ENCODE data around the gene SH2D2A. TPM values are rescaled to one million over a fixed set of nuclear protein-coding genes. Genes with fewer than 3 reads are reported as not detected.

Gene SH2D2A
- total RNA-seq, 1 donor from 2014 or later: 4.7 TPM

DNA sequence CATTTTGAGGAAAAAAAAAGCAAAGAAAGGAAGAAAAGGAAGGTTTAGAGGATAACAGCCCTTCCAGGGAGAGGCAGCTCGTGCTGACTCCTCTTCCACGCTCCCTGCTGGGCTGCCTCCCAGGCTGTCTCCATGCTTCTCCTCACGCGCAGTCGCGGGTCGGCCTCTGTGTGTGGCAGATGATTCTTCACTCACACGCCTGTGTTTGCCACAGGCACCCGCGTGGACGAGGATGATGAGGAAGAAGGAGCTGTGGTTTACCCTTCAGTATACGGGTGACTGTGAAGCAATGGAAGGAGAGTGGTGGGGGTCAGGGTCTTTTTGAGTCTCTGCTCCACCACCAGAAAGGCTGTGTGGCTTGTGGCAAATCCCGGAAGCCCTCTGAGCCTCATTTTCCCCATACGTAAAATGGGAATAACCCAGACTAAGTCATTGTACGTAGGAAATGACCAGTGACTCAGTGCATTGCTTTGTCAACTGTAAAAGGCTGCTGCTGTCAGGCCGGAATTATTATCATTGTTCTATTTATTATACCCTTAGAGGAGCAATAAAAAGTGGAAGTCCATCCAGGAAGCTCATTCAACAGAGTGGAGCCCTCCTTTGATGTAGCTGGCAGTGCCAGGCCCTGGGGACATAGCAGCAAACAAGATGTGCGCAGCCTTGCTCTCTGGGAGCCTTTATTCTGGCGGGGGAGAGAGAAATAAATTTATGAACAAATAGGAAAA lies 11.9 kb upstream of the SH2D2A start:
- DNase-seq (ENCODE audit: low spot score): no peak

DNA sequence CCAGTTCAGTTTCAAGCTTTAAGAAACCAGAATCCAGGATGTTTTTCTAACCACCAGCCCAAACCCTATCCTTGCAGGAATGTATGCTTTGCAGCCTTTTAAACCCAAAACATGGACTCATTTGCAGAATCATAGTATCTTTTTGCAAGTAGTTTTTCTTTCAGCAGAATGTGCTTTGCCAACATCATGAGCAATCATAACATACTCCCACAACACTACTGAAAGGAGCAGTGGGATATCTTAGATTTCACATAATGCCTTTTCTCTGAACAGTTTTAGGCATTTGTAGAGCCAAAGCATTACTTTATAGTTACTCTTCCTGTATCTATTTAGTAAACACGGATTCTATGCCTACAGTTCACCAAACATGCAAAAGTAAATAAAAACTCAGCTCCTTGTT lies 10.0 kb upstream of the SH2D2A start:
- DNase-seq (ENCODE audit: low spot score): no peak

DNA sequence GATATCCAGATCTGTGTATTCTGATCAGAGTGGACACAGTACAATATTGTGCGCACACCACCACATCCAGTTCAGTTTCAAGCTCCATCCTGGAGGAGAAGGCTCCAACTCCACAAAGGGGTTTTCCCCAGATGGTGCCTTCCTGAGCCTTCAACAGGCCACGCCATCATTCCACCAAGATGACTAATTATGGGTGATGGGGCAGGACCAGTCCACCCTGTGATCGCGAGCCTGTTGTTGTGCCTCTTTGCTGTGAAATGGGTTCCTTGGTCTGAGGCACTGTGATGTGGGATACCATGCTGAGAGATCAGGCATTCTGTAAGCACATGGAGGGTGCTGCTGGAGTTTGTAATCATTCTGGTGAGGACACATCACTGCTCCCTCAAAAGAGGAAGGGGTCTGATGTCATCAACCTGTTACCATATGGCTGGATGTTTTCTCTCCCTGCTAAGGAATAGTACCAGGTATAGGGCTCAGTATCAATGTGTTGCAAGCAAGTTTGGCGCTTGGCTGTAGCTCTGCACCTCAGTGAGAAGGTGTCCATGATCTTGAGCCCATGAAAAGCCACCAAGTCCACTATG lies 6.7 kb upstream of the SH2D2A start:
- DNase-seq (ENCODE audit: low spot score): no peak

DNA sequence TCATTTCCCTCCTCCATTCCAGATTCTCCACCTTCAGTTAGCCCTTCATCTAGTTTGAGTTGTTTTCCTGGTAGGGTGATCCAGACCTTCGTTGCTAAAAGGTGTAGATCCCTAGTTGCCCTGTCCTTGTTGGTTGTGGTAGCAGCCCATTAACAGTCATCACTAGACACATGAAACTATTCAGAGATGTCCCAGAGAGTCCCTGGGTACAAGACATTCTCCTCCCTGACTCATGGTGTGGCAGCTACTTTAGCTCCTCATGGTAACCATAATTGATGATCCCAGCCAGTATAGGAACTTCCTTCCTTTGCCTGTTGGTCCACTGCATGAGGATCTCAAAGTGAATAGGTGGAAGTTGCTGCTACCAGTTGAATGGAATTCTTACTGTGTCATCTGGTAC lies 6.0 kb upstream of the SH2D2A start:
- DNase-seq (ENCODE audit: low spot score): no peak

DNA sequence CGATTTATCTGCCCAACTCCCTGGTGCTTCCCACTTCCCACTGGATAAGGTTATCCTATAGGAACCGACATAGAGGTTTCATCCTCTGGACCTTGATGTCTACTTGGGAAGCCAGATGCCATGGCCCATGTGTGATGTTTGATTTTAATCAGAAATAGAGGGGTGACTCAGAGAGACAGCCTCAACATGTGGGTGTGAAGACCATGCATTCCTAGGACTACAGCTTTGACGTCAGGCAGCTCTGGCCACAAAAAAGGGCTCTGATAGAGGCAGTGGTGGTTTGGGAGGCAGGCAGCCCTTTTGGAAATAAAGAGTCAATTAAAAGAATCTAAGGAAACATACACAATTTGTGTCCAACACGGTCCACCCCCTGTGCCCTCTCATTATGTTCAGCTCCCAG lies 5.2 kb upstream of the SH2D2A start:
- no peak for DNase-seq (ENCODE audit: low spot score)

DNA sequence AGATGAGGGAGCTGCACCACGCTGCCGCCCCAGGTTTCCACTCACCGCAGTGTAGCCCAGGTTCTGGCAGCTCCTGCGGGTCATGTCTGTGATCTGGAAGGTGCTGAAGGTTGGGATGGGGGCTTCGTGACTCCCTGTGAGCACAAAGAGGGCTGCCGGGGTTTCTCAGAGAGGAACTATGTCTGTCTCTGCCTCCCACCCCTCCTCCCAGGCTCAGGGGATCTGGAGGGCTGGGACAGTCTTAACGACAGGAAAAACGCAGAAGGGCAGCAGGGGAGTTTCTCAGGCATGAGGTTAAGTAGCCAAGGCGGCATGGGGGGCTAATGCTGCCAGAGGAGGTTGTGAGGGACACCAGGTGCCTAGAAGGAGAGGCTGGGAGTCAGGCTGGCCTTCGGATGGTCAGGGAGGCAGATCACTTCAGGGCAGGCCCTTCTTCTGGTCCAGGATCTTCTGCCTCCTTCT lies 656 bp downstream of the SH2D2A start:
- peak; percentile 74 for DNase-seq (ENCODE audit: low spot score)

DNA sequence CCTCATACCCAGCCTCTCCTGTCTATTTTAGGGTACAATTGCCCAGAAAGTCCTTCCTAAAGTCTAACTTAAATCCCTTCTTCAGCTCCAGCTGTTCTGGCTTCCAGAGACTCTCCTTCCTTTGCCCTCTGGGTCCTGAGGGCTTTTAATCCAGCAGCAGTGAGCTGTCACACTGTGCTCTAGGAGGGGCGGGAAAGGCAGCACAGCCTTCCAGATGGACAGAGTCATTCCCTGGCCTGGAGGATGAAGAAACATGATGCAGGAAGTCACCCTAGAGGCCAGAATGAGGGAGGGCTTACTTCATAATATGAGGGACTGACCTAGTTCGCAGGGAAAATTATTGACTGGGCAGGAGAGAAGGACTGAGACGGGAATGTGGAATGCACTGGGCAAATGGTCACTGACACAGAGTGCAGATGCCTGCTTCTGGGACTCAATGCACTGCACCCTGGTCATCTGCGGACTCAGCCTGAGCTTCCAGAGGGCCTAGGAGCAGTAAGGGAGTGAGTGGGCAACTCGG lies 1.3 kb downstream of the SH2D2A start:
- peak; percentile 75 for DNase-seq (ENCODE audit: low spot score)

DNA sequence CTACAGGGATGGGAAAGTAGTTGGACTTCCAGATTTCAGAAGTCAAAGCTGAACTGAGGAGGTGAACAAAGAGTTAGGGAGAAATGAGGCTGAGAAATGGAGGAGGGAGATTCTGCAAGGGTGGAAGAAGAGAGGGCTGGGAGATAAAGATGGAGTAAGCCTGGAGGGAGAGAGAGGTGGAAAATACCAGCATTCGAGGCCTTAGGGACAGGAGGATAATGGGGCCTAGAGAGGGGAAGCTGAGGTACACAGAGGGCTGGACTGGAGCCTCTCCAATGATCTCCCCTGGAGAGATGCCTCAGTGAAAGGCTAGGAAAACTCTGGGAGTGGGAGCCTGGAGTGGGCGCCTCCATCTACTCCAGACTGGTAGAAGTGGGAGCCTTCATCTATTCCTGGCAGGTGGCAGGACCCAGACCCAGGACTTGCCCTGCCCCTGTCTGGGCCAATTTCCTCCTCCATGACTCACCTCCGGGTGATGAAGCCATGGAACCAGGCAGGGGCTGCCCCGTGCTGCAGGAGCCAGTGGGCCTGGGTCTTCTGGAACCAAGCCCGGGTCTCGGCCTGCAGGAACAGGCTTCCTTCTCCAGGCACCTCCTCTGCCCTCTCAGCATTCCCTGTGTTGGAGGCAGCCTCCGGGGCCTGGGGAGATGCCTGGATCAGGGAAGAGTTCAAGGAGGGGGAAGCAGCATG lies 1.9 kb downstream of the SH2D2A start:
- peak; percentile 71 for DNase-seq (ENCODE audit: low spot score)

DNA sequence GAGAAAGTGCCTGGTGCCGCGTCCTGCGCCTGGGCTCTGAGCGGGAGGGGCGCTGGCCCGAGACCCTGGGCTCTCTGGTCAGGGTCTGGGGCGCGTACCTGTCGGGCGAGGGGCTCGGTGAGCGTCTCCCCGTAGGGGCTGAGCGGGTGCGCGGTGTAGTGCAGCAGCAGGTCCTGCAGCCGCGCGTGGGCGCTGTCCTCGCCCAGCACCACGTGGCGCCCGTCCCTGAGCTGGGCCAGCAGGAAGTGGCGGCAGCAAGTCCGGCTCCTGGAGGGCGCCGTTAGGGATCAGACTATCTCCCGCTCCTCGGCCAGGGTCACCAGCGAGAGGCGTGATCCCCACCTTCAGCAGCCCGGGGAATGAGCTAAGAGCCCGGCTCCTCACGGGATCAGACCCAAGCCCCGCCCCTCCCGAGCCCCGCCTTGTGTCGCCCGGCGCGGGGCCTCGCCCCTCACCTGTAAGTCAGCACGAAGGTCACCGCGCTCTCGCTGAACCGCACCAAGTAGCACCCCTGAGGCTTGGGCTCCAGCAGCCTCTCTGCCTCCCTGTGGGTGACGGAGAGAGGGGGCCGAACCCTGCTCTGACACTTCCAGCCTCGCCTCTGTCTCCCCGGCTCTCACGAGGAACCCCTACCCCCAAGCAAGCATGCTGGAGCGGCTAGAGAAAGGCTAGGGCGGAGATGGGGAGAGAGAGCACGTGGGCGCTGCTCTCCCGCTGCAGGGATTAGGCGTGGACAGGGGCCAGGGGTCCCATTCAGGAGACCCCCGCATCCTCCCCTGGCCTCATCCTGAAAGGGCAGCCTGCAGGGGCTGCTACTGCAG lies 2.7 kb downstream of the SH2D2A start:
- DNase-seq (ENCODE audit: low spot score): peak; percentile 89

DNA sequence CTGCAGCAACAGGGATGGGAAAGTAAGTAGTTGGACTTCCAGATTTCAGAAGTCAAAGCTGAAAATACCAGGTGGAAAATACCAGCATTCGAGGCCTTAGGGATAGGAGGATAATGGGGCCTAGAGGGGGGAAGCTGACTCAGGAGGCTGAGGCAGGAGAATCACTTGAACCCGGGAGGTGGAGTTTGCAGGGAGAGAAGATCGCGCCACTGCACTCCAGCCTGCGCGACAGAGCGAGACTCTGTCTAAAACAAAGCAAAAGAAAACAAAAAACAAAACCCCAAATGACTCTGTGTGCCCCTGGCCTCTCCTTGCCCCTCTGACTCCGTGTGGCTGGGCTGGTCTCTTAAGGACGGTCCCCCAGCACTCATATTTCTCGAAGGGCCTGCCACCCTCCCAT lies 3.4 kb downstream of the SH2D2A start:
- no peak for DNase-seq (ENCODE audit: low spot score)

DNA sequence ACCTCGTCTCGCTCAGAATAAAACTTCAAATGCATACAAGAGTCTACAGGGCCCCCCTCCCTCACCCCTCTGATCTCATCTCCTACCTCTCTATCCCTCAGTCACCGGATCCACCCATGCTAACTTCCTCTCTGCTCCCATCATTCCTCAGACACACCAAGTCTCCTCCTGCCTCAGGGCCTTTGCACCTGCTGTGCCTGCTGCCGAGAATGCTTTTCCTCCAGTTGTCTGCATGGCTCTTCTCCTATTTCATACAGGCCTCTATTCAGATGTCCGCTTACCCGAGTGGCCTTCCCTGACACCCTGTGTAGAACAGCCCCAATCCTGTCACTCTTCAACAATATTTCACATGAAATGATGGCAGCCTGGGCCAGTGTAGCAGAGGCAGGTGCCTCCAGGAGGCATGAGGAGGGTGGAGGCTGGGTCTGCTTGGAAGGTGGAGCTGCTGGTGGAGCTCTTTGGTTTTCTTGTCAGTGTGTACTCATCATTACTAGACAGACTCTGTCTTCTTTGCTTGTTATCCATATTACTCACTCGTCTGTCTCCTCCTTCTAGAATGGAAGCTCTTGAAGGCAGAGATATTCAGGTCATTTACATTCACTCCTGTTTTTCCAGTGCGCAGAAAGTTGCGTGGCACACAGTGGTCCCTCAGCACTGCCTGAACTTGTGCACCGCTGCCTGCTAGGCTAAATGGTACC lies 4.2 kb downstream of the SH2D2A start:
- DNase-seq (ENCODE audit: low spot score): no peak

DNA sequence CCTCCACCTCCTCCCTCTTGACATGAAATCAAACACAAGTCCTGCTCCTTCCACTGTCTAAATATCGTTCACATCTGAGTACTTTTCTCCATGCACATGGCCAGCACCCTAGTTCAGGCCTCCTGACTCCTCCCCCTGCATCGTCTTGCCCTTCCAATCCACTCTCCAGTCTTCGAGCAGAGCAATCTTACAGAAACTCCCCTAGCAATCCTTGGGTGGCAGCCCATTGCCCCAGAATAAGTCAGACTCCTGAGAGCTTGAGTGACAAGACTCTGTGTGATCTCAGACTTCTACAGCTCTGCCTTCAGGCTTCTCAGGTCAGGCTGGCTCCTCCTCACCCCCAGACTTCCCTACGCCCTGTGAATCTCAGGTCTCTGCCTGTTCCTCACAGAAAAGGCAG lies 5.5 kb downstream of the SH2D2A start:
- DNase-seq (ENCODE audit: low spot score): no peak

DNA sequence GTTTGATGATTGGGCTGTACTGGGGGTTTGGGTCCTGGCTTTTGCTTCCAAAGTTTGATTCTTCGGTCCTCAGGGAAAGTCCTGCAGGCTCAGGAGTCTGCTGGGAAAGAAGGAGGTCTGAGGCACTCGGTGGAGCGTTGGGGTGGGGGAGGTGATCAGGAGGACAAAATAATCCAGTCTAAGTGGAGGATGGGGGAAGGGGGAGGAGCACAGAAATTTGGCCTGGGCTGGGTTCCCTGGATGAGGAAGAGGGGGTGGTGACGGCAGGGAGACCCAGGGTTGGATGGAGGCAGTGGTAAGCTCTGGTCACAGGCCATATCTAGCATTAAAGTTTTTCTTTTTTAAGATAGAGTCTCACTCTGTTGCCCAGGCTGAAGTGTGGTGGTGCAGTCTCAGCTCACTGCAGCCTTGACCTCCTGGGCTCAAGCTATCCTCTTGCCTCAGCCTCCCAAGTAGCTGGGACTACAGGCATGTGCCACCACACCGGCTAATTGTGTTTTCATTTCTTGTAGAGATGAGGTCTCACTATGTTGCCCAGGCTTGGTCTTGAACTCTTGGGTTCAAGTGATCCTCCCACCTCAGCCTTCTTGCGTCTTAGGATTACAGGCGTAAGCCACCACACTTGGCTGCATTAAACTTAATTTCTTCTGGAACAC lies 6.8 kb downstream of the SH2D2A start:
- peak; percentile 62 for DNase-seq (ENCODE audit: low spot score)

DNA sequence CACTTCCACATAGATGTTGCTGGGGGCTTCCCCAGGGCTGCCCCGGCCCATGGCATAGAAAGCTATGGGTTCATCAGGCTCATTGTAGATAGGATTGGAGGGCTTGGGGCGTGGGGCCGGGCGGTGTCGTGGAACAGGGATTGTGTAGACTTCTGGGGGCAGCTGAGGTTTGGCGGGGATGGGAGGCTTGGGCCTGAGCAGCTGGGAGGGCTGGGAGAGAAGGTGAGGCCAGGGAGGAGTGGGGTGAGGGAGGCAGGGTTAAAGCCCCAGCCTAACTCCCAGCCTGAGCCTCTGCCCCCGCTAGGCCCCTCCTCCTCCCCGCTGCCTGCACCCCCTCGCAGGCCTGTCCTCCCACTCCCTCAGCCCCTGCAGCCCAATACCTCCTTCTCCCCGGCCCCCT lies 7.4 kb downstream of the SH2D2A start:
- DNase-seq (ENCODE audit: low spot score): peak; percentile 84

DNA sequence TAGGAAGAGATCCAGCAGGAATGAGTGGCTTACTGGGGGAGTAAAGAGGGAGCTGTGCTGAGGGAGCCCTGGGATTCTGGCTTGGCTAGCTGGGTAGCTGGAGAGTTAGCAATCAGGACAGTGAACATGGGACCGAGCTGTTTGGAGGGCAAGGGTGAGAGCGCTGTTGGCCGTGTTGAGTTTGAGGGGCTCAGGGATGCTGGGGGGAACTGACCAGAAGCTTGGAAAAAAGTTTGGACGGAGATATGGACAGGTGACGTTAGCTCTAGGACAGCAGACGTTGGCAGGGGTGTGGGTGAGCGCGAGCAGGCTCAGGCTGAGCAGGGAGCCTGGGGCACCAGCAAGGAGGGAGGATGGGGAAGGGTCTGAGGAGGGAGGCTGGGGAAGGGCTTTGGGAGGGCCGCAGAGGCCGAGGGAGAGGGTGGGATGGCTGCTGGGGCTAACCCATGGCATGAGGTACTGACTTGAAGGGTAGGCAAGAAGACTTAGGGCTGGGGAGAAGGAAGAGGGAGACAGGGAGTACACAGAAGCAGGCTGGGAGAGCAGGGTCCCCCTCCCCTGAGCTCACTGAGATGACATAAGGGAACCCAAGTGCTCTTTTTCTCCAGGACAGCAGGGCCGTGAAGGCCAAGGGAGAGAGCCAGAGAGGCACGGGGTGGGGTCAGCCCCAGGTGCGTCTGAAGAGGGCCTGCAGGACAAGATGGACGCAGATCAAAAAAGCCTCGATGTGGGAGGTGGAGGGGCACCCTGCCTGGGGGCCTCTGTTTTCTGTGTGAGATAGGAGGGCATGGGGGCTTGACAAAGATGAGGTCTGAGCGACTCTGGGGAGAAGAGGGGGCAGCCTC lies 8.2 kb downstream of the SH2D2A start:
- peak; percentile 80 for DNase-seq (ENCODE audit: low spot score)

DNA sequence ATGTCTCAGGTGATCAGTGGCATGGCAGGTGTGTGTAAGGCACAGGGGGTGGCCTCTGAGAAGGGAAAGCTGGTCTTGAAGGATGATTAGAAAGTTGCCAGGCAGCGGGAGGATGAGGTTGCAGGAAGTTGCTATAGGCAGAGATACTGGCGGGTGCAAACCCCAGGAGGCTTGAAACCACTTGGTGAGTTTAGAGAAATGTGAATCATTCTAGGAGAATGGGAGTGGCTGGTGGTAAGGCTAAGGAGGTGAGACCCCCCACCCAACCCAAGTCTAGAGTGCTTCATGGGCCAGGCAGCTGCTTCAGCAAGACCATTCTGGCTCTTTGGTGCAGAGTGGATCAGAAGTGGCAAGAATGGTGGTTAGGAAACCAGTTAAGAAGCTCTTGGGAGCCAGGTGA lies 9.0 kb downstream of the SH2D2A start:
- peak; percentile 18 for DNase-seq (ENCODE audit: low spot score)

DNA sequence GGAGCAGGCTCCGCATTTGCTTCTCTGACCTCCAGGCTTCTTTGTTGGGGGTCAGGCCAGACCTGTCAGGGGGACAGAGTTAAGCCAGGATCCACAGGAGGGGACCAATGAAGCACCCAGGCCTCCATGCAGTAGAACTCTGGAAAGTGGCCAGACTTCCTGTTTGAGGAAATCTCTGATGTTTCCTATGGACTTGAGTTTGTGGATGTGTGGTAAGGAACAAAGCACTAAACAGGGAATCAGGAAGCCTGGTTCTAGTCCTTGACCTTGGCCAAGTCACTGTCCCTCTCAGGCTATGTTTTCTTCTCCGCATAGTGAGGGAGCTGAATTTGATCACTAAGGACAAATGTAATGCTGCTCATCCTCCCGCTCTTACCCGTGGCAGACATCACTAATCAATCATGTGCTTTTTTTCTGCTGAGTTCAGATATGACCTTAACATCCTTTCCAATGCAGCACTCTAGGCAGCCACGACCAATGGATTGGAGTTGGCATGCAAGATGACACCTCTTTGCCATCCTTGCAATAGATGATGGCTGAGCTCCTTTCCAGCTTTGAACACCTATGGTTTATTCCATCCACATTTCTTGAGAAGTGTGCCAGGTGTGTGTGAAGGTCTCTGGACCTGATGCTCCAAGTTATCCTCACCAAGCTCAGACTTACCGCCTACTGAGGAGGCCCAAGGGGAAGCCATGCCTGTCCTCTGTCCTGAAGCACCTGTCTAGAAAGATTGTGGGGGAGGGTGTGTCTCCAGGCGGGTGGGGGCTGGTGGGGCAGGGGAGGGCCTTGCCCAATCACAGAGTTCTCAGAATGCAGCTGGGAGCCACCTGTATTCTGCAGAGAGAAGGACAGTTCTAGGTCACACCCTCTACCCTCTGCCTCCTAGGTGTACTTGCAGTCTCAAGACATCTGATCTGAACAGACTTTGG lies 9.9 kb downstream of the SH2D2A start:
- DNase-seq (ENCODE audit: low spot score): peak; percentile 60

Data from mesenteric fat pad (tissue), 1 donor.